BJ (cell line): Measurements from ENCODE around the gene EIF3L. TPM values are rescaled to one million over a fixed set of nuclear protein-coding genes. Genes with fewer than 3 reads are reported as not detected.
A peak's percentile ranks its signal among the peaks of the same experiment; 100 is the strongest.

Experiments
- CTCF ChIA-PET: fragments of 350-600 bp; formaldehyde crosslinking; extraction: SDS; loops from one replicate; lab custom pipeline; 2021; ENCODE audit warnings: antibody characterized with exemption, inconsistent platforms; lab: Yijun Ruan, JAX
- POLR2A ChIA-PET: fragments of 300-600 bp; sonication (Branson Sonifier 250); formaldehyde crosslinking; extraction: SDS; loops from one replicate; lab custom pipeline; 2021; ENCODE audit warnings: antibody characterized with exemption; lab: Charles Lee
- DNase-seq: peaks from one replicate; pipeline ENCODE4 v3.0.0-alpha.2; 2011; ENCODE audit warnings: low read depth
- H3K27me3 ChIP-seq: 2 replicates; pipeline ENCODE4 v1.6.0; 2011; ENCODE audit warnings: low read length; ENCODE audit not compliant: control insufficient read depth, insufficient read depth
- H3K36me3 ChIP-seq: 2 replicates; pipeline ENCODE4 v1.5.1; 2011; ENCODE audit warnings: low read length; ENCODE audit not compliant: control insufficient read depth, insufficient read depth
- H3K4me3 ChIP-seq: 2 replicates; pipeline ENCODE4 v1.5.1; 2011; ENCODE audit warnings: low read depth, mild to moderate bottlenecking, control low read depth, low read length
- CTCF ChIP-seq: IDR thresholded peaks from 2 replicates; pipeline ENCODE4 v1.5.1; 2011; ENCODE audit warnings: low read depth, mild to moderate bottlenecking, control low read depth, inconsistent platforms, low read length, moderate library complexity; ENCODE audit not compliant: insufficient read depth
- polyA plus RNA-seq: library from polyadenylated mRNA; depleted of rRNA; stranded (reverse); fragments of >200 nt; gene quantifications from 2 replicates; pipeline ENCODE4 v1.2.3, GENCODE V29; 2011

EIF3L gene
- polyA plus RNA-seq, 1 experiment: 705 TPM

GRCh38 chr22:37930952-37931440 lies 81.8 kb downstream of the EIF3L start:
- no peak for DNase-seq
- CTCF ChIA-PET: interaction anchor here (0.6 to 5.8 kb wide), 7 partner anchors 13 to 113 kb away, joined by 3 to 62 read pairs (median 4); partner anchors contain the start of gene MICALL1
- TF ChIP-seq CTCF: 0 out of 2 replicates have a peak, but pooled peaks have one; percentile 0

GRCh38 chr22:37931893-37932389 lies 82.7 kb downstream of the EIF3L start:
- Histone ChIP-seq H3K27me3 (no peaks in the 10 kb centered on the region), H3K4me3 (no peak overlapping the region), H3K36me3 (peaks cover 37% of the 10 kb centered on the region)
- CTCF ChIA-PET: interaction anchor here (1.1 to 5.8 kb wide), 6 partner anchors 22 to 114 kb away, joined by 3 to 62 read pairs (median 4); partner anchors contain the start of genes C22orf23, MICALL1 and POLR2F
- DNase-seq: no peak
- POLR2A ChIA-PET: interaction anchor here (0.7 kb wide), 1 partner anchor 1594 kb away, joined by 5 read pairs; no protein-coding TSS in a partner anchor
- no peak for TF ChIP-seq CTCF

More at GRCh38 chr22:37930952-37931440, 81.8 kb downstream of the EIF3L start:
- Histone ChIP-seq H3K4me3 (no peak overlapping the region), H3K27me3 (no peaks in the 10 kb centered on the region), H3K36me3 (peaks cover 42% of the 10 kb centered on the region)
- POLR2A ChIA-PET: interaction anchor here (0.7 kb wide), 1 partner anchor 1595 kb away, joined by 5 read pairs; no protein-coding TSS in a partner anchor

GRCh38 chr22:37932401-37932800 lies 83.2 kb downstream of the EIF3L start:
- DNase-seq: no peak
- no peaks in the 10 kb centered on the region for H3K27me3 ChIP-seq
- POLR2A ChIA-PET: no interaction called here
- no peak overlapping the region for H3K4me3 ChIP-seq
- peaks cover 36% of the 10 kb centered on the region for H3K36me3 ChIP-seq
- no peak for TF ChIP-seq CTCF
- CTCF ChIA-PET: interaction anchor here (1.1 to 5.8 kb wide), 7 partner anchors 21 to 56 kb away, joined by 3 to 62 read pairs (median 7); partner anchors contain the start of genes C22orf23, MICALL1 and POLR2F

GRCh38 chr22:37932821-37933578 lies 83.8 kb downstream of the EIF3L start:
- ChIA-PET CTCF (interaction anchor here (1.0 to 5.8 kb wide), 12 partner anchors 11 to 110 kb away, joined by 3 to 62 read pairs (median 6); partner anchors contain the start of genes C22orf23, GALR3, MICALL1 and POLR2F), POLR2A (no interaction called here)
- no peaks in the 10 kb centered on the region for H3K27me3 ChIP-seq
- TF ChIP-seq CTCF: no peak
- no peak for DNase-seq
- no peak overlapping the region for H3K4me3 ChIP-seq
- H3K36me3 ChIP-seq: peaks cover 38% of the 10 kb centered on the region
